ENCODE measurements around the gene MEG3.

The MEG3 gene

GRCh38 chr14:100902295-100903133 is 76.6 kb downstream of the MEG3 start:
- TF ChIP-seq POLR2AphosphoS5 (IDR thresholded peaks at IDR 0.05; ENCODE audit: low read depth, low read length) = no peak
- TF ChIP-seq PAX5 (IDR thresholded peaks at IDR 0.05; ENCODE audit: insufficient read depth, low read length, severe bottlenecking) = no peak
- TF ChIP-seq POU2F2 (IDR thresholded peaks at IDR 0.05; ENCODE audit: low read depth, low read length) = no peak
- no peak for TF ChIP-seq POLR2A (IDR thresholded peaks at IDR 0.05; ENCODE audit: low read depth, low read length)
- no peak for TF ChIP-seq SPI1 (IDR thresholded peaks at IDR 0.05; ENCODE audit: low read depth, low read length)
- TF ChIP-seq TAF1 (IDR thresholded peaks at IDR 0.05; ENCODE audit: low read depth, low read length) = no peak
- FAIRE-seq = no peak
- no peak for DNase-seq (ENCODE audit: insufficient read length, low spot score)

- FAIRE-seq (no peak), DNase-seq (ENCODE audit: insufficient read length, low spot score) (no peak)
- no peak for TF ChIP-seq PAX5 (IDR thresholded peaks at IDR 0.05; ENCODE audit: insufficient read depth, low read length, severe bottlenecking)
Measured at GRCh38 chr14:100903134-100903468, 77.2 kb downstream of the MEG3 start.

DNA sequence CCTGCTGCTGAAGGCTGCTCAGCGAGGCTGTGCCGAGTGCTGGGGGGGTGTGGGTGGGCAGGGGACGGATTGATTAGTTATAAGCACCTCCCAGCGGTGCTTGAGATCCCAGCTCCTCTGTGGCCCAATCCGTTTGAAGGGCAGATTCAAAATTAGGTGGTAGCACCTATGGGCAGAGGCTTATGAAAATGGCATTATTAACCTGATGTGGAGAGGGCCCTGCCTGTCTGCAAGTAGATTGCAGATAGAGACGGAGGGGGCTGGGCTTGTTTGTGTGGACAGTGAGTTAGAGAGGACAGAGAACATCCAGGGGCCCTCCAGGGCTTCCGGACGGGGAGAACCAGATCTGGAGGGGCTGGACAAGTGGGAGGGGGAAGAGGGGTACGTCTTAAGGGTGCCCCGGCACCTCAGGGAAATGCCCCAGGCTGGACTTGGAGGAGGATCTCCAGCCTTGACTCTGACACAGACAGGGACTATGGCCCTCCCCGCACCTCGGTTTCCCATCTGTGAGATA is 77.8 kb downstream of the MEG3 start, which contains the start of gene RTL1:
RTL1 (minus strand) TSS at position 51 of the 514 bp plus-strand sequence. CDS start 18,934 bp downstream, outside the sequence.
- TF ChIP-seq POLR2A (IDR thresholded peaks at IDR 0.05; ENCODE audit: low read depth, low read length) = no peak
- TF ChIP-seq SPI1 (IDR thresholded peaks at IDR 0.05; ENCODE audit: low read depth, low read length) = no peak
- TF ChIP-seq POU2F2 (IDR thresholded peaks at IDR 0.05; ENCODE audit: low read depth, low read length) = no peak
- no peak for TF ChIP-seq PAX5 (IDR thresholded peaks at IDR 0.05; ENCODE audit: insufficient read depth, low read length, severe bottlenecking)
- TF ChIP-seq TAF1 (IDR thresholded peaks at IDR 0.05; ENCODE audit: low read depth, low read length) = no peak
- no peak for TF ChIP-seq POLR2AphosphoS5 (IDR thresholded peaks at IDR 0.05; ENCODE audit: low read depth, low read length)
- FAIRE-seq (no peak), DNase-seq (ENCODE audit: insufficient read length, low spot score) (no peak)

DNA sequence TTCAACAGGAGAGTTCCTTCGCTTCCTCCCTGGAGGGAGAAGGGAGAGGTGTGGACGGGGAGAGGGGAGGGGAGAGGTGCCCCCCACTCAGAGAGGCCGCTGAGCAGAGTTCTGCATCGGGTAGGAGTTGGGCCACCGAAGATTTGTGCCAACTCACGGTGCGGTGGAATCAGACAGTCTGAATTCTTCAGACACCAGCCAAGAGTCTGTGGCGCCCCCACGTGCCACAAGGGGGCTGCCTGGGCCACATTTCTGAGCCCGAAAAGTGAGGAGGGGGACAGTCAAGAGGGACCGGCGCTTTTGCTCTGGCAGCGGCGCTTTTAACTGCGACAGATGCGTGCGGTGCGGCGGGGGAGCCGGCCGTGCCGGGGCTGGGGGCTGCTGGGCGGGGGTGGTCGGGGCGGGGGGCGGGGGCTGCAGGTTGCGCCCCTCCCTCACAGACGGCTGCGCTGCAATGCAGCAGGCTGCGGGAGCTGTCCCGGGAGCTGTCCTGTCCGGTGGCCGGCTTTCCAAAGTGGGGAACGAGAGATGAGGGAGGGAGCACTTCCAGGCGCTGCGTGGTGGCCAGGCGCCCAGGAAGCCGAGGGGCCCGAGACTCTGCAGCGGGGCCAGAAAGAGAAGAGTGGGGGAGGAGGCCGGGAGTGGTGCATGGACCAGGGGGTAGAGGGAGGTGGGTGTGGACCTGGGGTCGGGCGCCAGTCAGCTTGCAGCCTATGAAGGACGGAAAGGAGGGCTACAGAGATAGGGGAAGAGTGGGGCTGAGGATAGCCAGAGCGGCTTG is 78.6 kb downstream of the MEG3 start:
- DNase-seq (ENCODE audit: insufficient read length, low spot score) = no peak
- TF ChIP-seq POLR2AphosphoS5 (IDR thresholded peaks at IDR 0.05; ENCODE audit: low read depth, low read length) (no peak), TAF1 (IDR thresholded peaks at IDR 0.05; ENCODE audit: low read depth, low read length) (no peak), POLR2A (IDR thresholded peaks at IDR 0.05; ENCODE audit: low read depth, low read length) (no peak)
- FAIRE-seq = no peak

DNA sequence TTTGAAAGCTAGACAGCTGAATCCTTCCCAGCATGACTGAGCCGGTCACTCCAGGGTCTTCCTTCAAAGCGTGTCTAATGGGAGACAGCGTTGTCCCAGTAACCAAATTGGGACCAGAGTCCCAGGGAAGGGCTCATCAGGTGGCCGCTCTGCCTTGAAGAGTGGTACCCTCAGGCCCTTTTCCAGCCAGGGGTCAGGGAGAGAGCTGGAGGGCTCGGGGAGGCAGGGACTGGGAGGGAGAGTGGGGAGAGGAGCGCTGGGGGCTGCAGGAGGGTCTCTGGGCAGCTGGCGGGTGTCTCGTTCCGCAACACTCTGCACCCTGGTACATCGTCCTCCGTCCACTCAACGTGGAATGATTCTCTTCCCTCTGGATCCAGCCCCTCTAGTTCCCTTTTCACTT is 79.2 kb downstream of the MEG3 start:
- FAIRE-seq (no peak), DNase-seq (ENCODE audit: insufficient read length, low spot score) (no peak)
- TF ChIP-seq PAX5 (IDR thresholded peaks at IDR 0.05; ENCODE audit: insufficient read depth, low read length, severe bottlenecking) (no peak), SPI1 (IDR thresholded peaks at IDR 0.05; ENCODE audit: low read depth, low read length) (no peak), POU2F2 (IDR thresholded peaks at IDR 0.05; ENCODE audit: low read depth, low read length) (no peak), POLR2A (IDR thresholded peaks at IDR 0.05; ENCODE audit: low read depth, low read length) (no peak), TAF1 (IDR thresholded peaks at IDR 0.05; ENCODE audit: low read depth, low read length) (no peak), POLR2AphosphoS5 (IDR thresholded peaks at IDR 0.05; ENCODE audit: low read depth, low read length) (no peak)

GRCh38 chr14:100906420-100906819 is 80.5 kb downstream of the MEG3 start:
- TF ChIP-seq POLR2A (IDR thresholded peaks at IDR 0.05; ENCODE audit: low read depth, low read length) = no peak
- TF ChIP-seq POU2F2 (IDR thresholded peaks at IDR 0.05; ENCODE audit: low read depth, low read length) = no peak
- no peak for TF ChIP-seq TAF1 (IDR thresholded peaks at IDR 0.05; ENCODE audit: low read depth, low read length)
- TF ChIP-seq SPI1 (IDR thresholded peaks at IDR 0.05; ENCODE audit: low read depth, low read length) = no peak
- TF ChIP-seq POLR2AphosphoS5 (IDR thresholded peaks at IDR 0.05; ENCODE audit: low read depth, low read length) = no peak
- DNase-seq (ENCODE audit: insufficient read length, low spot score) (no peak), FAIRE-seq (no peak)

- no peak for DNase-seq (ENCODE audit: insufficient read length, low spot score)
- TF ChIP-seq POLR2A (IDR thresholded peaks at IDR 0.05; ENCODE audit: low read depth, low read length) = no peak
- no peak for TF ChIP-seq POLR2AphosphoS5 (IDR thresholded peaks at IDR 0.05; ENCODE audit: low read depth, low read length)
- FAIRE-seq = no peak
Measured at GRCh38 chr14:100907240-100907639, 81.3 kb downstream of the MEG3 start.

- FAIRE-seq (no peak), DNase-seq (ENCODE audit: insufficient read length, low spot score) (no peak)
- no peak for TF ChIP-seq POLR2AphosphoS5 (IDR thresholded peaks at IDR 0.05; ENCODE audit: low read depth, low read length)
- no peak for TF ChIP-seq TAF1 (IDR thresholded peaks at IDR 0.05; ENCODE audit: low read depth, low read length)
- TF ChIP-seq POU2F2 (IDR thresholded peaks at IDR 0.05; ENCODE audit: low read depth, low read length) = no peak
- no peak for TF ChIP-seq PAX5 (IDR thresholded peaks at IDR 0.05; ENCODE audit: insufficient read depth, low read length, severe bottlenecking)
- no peak for TF ChIP-seq POLR2A (IDR thresholded peaks at IDR 0.05; ENCODE audit: low read depth, low read length)
- TF ChIP-seq SPI1 (IDR thresholded peaks at IDR 0.05; ENCODE audit: low read depth, low read length) = no peak
Measured at GRCh38 chr14:100909439-100909838, 83.5 kb downstream of the MEG3 start.
